Subcutaneous abdominal adipose tissue (tissue), 5 donors: ENCODE measurements around the gene PBLD.

Experiments
- H3K27ac ChIP-seq: one replicate; pipeline ENCODE4 v1.7.0; 2013; ENCODE audit warnings: low read depth, mild to moderate bottlenecking, inconsistent platforms, low read length, moderate library complexity
- H3K27me3 ChIP-seq, 5 donors: one replicate each; pipeline ENCODE4 v1.7.0; 2013; ENCODE audit warnings: low read length in 5 of 5, inconsistent platforms in 1 of 5; ENCODE audit not compliant: control insufficient read depth in 5 of 5, insufficient read depth in 4 of 5
- H3K36me3 ChIP-seq, 5 donors: one replicate each; pipeline ENCODE4 v1.7.0; 2013; ENCODE audit warnings: low read length in 5 of 5; ENCODE audit not compliant: control insufficient read depth in 5 of 5, insufficient read depth in 5 of 5
- H3K4me1 ChIP-seq, 5 donors: one replicate each; pipeline ENCODE4 v1.7.0; 2013; ENCODE audit warnings: low read length in 5 of 5, mild to moderate bottlenecking in 3 of 5, moderate library complexity in 1 of 5; ENCODE audit not compliant: control insufficient read depth in 5 of 5, insufficient read depth in 5 of 5
- H3K4me3 ChIP-seq, 5 donors: one replicate each; pipeline ENCODE4 v1.7.0; 2013; ENCODE audit warnings: low read length in 5 of 5, low read depth in 1 of 5
- H3K9ac ChIP-seq, 5 donors: one replicate each; pipeline ENCODE4 v1.7.0; 2013; ENCODE audit warnings: low read length in 5 of 5, mild to moderate bottlenecking in 4 of 5, moderate library complexity in 3 of 5
- H3K9me3 ChIP-seq, 5 donors: one replicate each; pipeline ENCODE4 v1.7.0; 2013; ENCODE audit warnings: low read length in 5 of 5; ENCODE audit not compliant: control insufficient read depth in 5 of 5
- donor health status: healthy.
- donor health status: healthy.
- donor health status: healthy.
- donor health status: healthy.
- donor health status: healthy.

The PBLD gene

DNA sequence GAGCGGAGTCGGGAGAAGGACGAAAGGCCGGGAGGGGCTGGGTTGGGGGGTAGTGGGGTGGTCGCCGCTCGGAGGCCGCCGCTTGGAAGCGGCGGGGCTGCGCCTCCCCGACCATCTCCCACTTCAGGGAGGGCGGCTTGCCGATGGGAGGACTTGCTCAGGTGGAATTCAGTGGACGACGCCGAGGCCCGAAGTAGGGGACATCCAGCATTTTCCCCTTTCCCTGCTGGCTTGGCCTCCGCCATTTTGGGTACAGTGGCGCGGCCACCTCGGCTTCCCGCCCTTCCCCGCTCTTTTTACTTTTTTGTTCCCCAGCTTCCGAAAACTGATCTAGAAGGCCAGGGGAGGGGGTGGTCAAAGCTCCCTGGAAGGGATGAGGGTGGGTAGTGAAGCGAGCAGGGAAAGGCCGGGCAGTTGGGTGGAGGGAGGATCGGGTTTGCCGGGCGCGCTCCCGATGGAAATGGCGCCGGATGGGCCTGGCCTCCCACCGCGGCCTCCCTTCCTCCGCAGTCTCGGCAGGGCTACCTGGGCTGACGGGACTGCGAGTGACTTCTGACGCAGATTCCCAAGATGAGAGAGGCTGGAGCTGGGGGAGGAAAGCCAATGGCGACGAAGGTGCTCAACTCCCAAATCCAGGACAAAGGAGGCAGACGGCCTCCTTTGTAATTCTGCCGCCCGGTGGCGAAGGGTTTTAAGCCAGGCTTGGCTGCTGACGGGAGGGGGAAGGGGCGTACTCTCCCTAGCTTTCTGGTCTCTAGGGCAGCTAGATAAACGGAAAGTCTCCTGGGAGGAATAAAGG lies at the start of gene PBLD:
PBLD (minus strand) TSS at position 670 of the 799 bp plus-strand sequence. CDS start 26,084 bp downstream, outside the sequence.
- peak within 1 kb of the TSS; percentile 96 to 99 (median 98) for H3K4me3 ChIP-seq
- no peaks in the 10 kb centered on the region for H3K9me3 ChIP-seq
- peak within 1 kb of the TSS; percentile 95 to 100 (median 99) for H3K9ac ChIP-seq
- peaks cover 12 to 79% (median 76%) of the 10 kb centered on the region in 5 donors for H3K4me1 ChIP-seq
- H3K36me3 ChIP-seq = no peaks in the 10 kb centered on the region
- peak within 1 kb of the TSS; percentile 98 for H3K27ac ChIP-seq
- H3K27me3 ChIP-seq = no peaks in the 10 kb centered on the region

DNA sequence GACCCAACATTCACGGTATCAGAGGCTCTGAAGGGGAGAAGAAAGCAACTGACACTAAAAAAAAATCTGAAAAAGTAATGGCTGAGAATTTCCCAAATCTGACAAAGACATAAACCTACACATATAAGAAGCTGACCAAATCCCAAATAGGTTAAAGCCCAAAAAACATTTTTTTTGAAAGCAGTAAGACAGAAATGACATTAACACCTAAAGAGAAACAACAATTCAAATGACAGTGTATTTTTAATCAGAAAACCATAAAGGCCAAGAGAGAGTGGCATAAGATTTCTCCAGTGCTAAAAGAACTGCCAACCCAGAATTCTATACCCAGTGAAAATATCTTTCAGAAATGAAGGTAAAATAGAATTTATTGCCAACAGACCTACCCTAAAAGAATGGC lies 38.9 kb upstream of the PBLD start:
- no peaks in the 10 kb centered on the region for H3K27me3 ChIP-seq
- no peak overlapping the region for H3K27ac ChIP-seq
- H3K9me3 ChIP-seq = peaks cover 0 to 11% (median 5%) of the 10 kb centered on the region in 5 donors
- peaks cover 16 to 43% (median 28%) of the 10 kb centered on the region in 5 donors for H3K36me3 ChIP-seq
- H3K4me3 ChIP-seq = no peak overlapping the region
- no peaks in the 10 kb centered on the region for H3K4me1 ChIP-seq
- H3K9ac ChIP-seq = no peak overlapping the region

- no peak overlapping the region for H3K9ac ChIP-seq
- H3K36me3 ChIP-seq = peaks cover 8 to 45% (median 30%) of the 10 kb centered on the region in 5 donors
- H3K9me3 ChIP-seq = peaks cover 0 to 9% (median 0%) of the 10 kb centered on the region in 5 donors
- H3K4me1 ChIP-seq = no peaks in the 10 kb centered on the region
- no peak overlapping the region for H3K4me3 ChIP-seq
- no peak overlapping the region for H3K27ac ChIP-seq
- no peaks in the 10 kb centered on the region for H3K27me3 ChIP-seq
Measured at GRCh38 chr10:68367121-68367520, 34.4 kb upstream of the PBLD start.

DNA sequence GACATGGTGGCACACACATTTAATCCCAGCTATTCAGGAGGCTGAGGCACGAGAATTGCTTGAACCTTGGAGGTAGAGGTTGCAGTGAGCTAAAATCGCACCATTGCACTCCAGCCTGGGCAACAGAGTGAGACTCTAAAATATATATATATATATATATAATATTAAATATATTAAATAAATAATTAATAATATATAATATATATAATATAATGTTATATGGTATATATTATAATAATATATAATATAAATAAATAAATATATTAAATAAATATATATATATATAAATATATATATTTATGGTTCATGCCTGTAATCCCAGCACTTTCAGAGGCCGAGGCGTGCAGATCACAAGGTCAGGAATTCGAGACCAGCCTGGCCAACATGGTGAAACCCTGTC lies 33.9 kb upstream of the PBLD start:
- Histone ChIP-seq H3K4me1 (no peaks in the 10 kb centered on the region), H3K4me3 (no peak overlapping the region), H3K27me3 (no peaks in the 10 kb centered on the region), H3K9me3 (peaks cover 0 to 3% (median 0%) of the 10 kb centered on the region in 5 donors), H3K9ac (no peak overlapping the region), H3K27ac (no peak overlapping the region), H3K36me3 (peaks cover 8 to 45% (median 30%) of the 10 kb centered on the region in 5 donors)

GRCh38 chr10:68365611-68366010 lies 32.9 kb upstream of the PBLD start:
- no peak overlapping the region for H3K27ac ChIP-seq
- peaks cover 12 to 49% (median 32%) of the 10 kb centered on the region in 5 donors for H3K36me3 ChIP-seq
- no peaks in the 10 kb centered on the region for H3K4me1 ChIP-seq
- H3K9ac ChIP-seq = no peak overlapping the region
- H3K27me3 ChIP-seq = no peaks in the 10 kb centered on the region
- no peaks in the 10 kb centered on the region for H3K9me3 ChIP-seq
- H3K4me3 ChIP-seq = no peak overlapping the region

GRCh38 chr10:68364101-68364886 lies 31.6 kb upstream of the PBLD start:
- H3K4me1 ChIP-seq = no peaks in the 10 kb centered on the region
- H3K27ac ChIP-seq = no peak overlapping the region
- H3K27me3 ChIP-seq = no peaks in the 10 kb centered on the region
- H3K9me3 ChIP-seq = no peaks in the 10 kb centered on the region
- no peak overlapping the region for H3K4me3 ChIP-seq
- no peak overlapping the region for H3K9ac ChIP-seq
- H3K36me3 ChIP-seq = peaks cover 12 to 44% (median 30%) of the 10 kb centered on the region in 5 donors

DNA sequence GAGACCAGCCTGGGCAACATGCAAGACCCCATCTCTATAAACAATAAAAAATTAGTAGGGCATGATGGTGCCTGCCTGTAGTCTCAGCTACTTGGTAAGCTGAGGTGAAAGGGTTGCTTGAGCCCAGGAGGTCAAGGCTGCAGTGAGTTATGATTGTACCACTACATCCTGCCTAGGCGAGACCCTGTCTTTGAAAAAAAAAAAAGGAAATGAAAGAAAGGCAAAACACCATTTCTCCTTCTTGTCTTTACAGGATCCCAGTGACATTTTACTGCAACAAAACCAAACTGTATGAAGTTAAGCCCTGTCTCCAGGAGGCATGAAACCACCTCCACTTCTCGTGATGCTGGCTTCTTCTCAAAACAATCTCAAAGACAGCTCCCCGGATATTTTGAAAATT lies 29.9 kb upstream of the PBLD start:
- Histone ChIP-seq H3K36me3 (peaks cover 16 to 56% (median 29%) of the 10 kb centered on the region in 5 donors), H3K4me3 (no peak overlapping the region), H3K4me1 (no peaks in the 10 kb centered on the region), H3K9ac (no peak overlapping the region), H3K9me3 (no peaks in the 10 kb centered on the region), H3K27me3 (no peaks in the 10 kb centered on the region), H3K27ac (no peak overlapping the region)

GRCh38 chr10:68359189-68359588 lies 26.5 kb upstream of the PBLD start:
- H3K27me3 ChIP-seq = no peaks in the 10 kb centered on the region
- no peak overlapping the region for H3K4me3 ChIP-seq
- H3K9ac ChIP-seq = no peak overlapping the region
- no peak overlapping the region for H3K27ac ChIP-seq
- no peaks in the 10 kb centered on the region for H3K4me1 ChIP-seq
- H3K36me3 ChIP-seq = peaks cover 18 to 60% (median 38%) of the 10 kb centered on the region in 5 donors
- H3K9me3 ChIP-seq = no peaks in the 10 kb centered on the region

DNA sequence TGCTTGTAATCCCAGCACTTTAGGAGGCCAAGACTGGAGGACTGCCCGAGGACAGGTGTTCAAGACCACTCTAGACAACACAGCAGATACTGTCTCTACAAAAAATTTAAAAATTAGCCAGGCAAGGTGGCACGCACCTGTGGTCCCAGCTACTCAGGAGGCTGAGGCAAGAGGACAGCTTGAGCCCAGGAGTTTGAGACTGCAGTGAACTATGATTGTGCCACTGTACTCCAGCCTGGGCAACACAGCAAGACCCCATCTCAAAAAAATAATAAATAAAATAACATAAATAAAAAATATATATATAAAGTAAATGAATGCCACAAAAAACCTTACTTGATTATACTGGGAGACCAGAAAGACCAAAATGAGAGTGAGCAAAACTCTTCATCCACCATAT lies 20.8 kb upstream of the PBLD start:
- no peak overlapping the region for H3K9ac ChIP-seq
- H3K4me1 ChIP-seq = no peaks in the 10 kb centered on the region
- H3K9me3 ChIP-seq = no peaks in the 10 kb centered on the region
- H3K27ac ChIP-seq = no peak overlapping the region
- H3K36me3 ChIP-seq = peaks cover 15 to 57% (median 34%) of the 10 kb centered on the region in 5 donors
- no peak overlapping the region for H3K4me3 ChIP-seq
- H3K27me3 ChIP-seq = no peaks in the 10 kb centered on the region

DNA sequence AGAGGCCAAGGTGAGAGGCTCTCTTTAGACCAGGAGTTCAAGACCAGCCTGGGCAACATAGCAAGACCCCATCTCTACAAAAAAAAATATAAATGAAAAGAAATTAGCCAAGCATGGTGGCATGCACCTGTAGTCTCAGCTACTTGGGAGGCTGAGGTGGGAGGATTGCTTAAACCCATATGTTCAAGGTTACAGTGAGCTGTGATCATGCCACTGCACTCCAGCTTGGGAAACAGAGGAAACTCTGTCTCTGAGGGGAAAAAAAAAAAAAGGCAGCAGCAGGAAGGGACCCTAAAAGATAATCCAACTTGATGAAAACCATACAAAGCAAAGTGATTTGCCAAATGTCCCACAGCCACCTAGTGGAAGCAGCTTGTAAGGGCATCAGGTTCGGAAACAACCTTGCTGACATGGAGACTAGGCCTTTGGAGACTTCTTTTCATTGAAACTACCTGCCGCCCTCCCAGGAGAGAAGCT lies 15.6 kb upstream of the PBLD start:
- Histone ChIP-seq H3K36me3 (peaks cover 23 to 53% (median 35%) of the 10 kb centered on the region in 5 donors), H3K9me3 (no peaks in the 10 kb centered on the region), H3K27me3 (no peaks in the 10 kb centered on the region), H3K27ac (no peak overlapping the region), H3K4me1 (no peaks in the 10 kb centered on the region), H3K9ac (no peak overlapping the region), H3K4me3 (no peak overlapping the region)
